ENCODE measurements around the gene FZD2.

The FZD2 gene

GRCh38 chr17:44607836-44608690 lies 50.8 kb downstream of the FZD2 start:
- Histone ChIP-seq H3K27ac (ENCODE audit: insufficient read depth in 1 of 2, low read depth in 1 of 2, low read length in 2 of 2, poor library complexity in 1 of 2, severe bottlenecking in 2 of 2) (no peak overlapping the region), H3K27me3 (replicated peaks in 2 of 5; ENCODE audit: control insufficient read depth in 4 of 5, insufficient read depth in 5 of 5, low read length in 4 of 5) (peaks cover 0 to 6% (median 0%) of the 10 kb centered on the region in 5 experiments), H3K9me3 (ENCODE audit: control extremely low read depth in 1 of 5, control insufficient read depth in 4 of 5, insufficient read depth in 2 of 5, low read depth in 1 of 5, low read length in 4 of 5) (no peaks in the 10 kb centered on the region), H3K4me1 (ENCODE audit: control extremely low read depth in 1 of 4, control insufficient read depth in 4 of 4, insufficient read depth in 4 of 4, low read length in 3 of 4) (peaks cover 0 to 20% (median 5%) of the 10 kb centered on the region in 4 experiments), H3K4me3 (ENCODE audit: control insufficient read depth in 1 of 7, extremely low read depth in 1 of 7, insufficient read depth in 4 of 7, low read depth in 2 of 7, low read length in 6 of 7) (no peak overlapping the region), H3K36me3 (ENCODE audit: control insufficient read depth in 4 of 4, insufficient read depth in 4 of 4, low read length in 3 of 4) (no peaks in the 10 kb centered on the region)
- DNase-seq: no peak
- ChIA-PET POLR2A (no interaction called here), CTCF (interaction anchor here (0.6 to 1.7 kb wide), 3 partner anchors 20 to 442 kb away, joined by 3 to 5 read pairs (median 3); no protein-coding TSS in a partner anchor)
- WGBS (ENCODE audit: insufficient coverage): 88% methylated on average over 5 of the region's 10 CpGs

DNA sequence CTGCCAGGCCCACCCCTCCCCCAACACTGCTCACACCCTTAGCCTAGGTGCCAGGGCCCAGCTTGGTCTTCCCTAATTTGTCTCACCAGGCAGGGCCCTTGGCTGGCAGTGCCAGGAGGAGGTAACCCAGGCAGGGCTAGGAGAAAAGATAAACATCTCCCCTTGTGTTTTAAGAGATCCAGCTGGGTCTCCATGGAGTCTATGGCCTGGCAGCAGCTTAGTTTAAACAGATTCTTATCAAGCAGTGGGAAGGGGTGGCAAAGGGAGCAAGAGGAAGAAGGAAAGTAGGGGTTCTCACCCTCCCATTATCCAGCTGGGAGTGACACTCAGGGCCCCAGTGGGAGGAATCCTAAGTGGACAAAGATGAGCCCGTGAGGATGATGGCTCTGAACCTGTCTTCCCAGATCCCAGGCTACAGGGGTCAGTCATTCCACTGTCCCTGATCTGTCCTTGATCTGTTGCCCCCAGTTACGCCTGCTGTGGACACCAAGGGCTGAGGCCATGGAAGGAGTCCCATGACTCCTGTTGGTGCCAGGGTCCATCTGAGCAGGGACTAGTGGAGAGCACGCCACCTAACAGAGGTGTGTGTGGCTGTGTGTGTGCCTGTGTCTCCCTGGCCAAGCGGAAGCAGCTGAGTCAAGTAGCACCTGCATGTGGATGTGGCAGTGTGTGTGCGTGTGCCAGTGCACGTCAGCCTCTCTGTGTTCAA lies 51.6 kb downstream of the FZD2 start:
- CTCF ChIA-PET: interaction anchor here (0.6 to 2.6 kb wide), 4 partner anchors 11 to 441 kb away, joined by 3 to 11 read pairs (median 4); no protein-coding TSS in a partner anchor
- H3K27ac ChIP-seq (ENCODE audit: insufficient read depth in 1 of 2, low read depth in 1 of 2, low read length in 2 of 2, poor library complexity in 1 of 2, severe bottlenecking in 2 of 2): no peak overlapping the region

DNA sequence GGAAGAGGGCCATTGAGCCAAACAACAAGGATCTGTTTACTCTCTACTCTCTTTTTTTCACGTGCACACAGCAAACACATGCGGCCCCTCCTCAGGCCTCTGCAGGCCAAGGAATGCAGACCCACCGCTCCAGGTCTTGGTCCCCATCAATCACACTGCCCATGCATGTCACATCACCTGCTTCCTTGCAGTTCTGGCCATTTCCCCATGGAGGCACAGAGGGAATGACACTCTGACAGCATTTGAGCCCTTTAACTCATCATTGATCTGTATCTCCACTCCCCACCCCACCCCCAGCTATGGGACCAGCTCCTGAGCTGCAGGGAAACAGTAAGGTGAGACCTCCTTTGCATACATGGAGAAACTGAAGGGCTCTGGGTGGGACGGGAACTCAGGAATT lies 53.0 kb downstream of the FZD2 start:
- POLR2A ChIA-PET: interaction anchor here (0.6 to 1.4 kb wide), 3 partner anchors 12 to 38 kb away, joined by 3 to 4 read pairs (median 3); no protein-coding TSS in a partner anchor
- 100% methylated on average over 4 of the region's 4 CpGs for WGBS (ENCODE audit: insufficient coverage)
- no peak overlapping the region for H3K4me3 ChIP-seq (ENCODE audit: control insufficient read depth in 1 of 7, extremely low read depth in 1 of 7, insufficient read depth in 4 of 7, low read depth in 2 of 7, low read length in 6 of 7)
- CTCF ChIA-PET: interaction anchor here (0.7 to 2.6 kb wide), 5 partner anchors 10 to 259 kb away, joined by 3 to 11 read pairs (median 3); no protein-coding TSS in a partner anchor
- no peak for DNase-seq
- no peaks in the 10 kb centered on the region for H3K36me3 ChIP-seq (ENCODE audit: control insufficient read depth in 4 of 4, insufficient read depth in 4 of 4, low read length in 3 of 4)
- H3K27ac ChIP-seq (ENCODE audit: insufficient read depth in 1 of 2, low read depth in 1 of 2, low read length in 2 of 2, poor library complexity in 1 of 2, severe bottlenecking in 2 of 2): no peak overlapping the region
- peaks cover 0 to 20% (median 5%) of the 10 kb centered on the region in 4 experiments for H3K4me1 ChIP-seq (ENCODE audit: control extremely low read depth in 1 of 4, control insufficient read depth in 4 of 4, insufficient read depth in 4 of 4, low read length in 3 of 4)
- peaks cover 0 to 6% (median 0%) of the 10 kb centered on the region in 5 experiments for H3K27me3 ChIP-seq (replicated peaks in 2 of 5; ENCODE audit: control insufficient read depth in 4 of 5, insufficient read depth in 5 of 5, low read length in 4 of 5)
- no peaks in the 10 kb centered on the region for H3K9me3 ChIP-seq (ENCODE audit: control extremely low read depth in 1 of 5, control insufficient read depth in 4 of 5, insufficient read depth in 2 of 5, low read depth in 1 of 5, low read length in 4 of 5)

More for the DNA sequence above, 51.6 kb downstream of the FZD2 start:
- POLR2A ChIA-PET: interaction anchor here (0.5 kb wide), 1 partner anchor 11 kb away, joined by 4 read pairs; no protein-coding TSS in a partner anchor
- Histone ChIP-seq H3K4me3 (ENCODE audit: control insufficient read depth in 1 of 7, extremely low read depth in 1 of 7, insufficient read depth in 4 of 7, low read depth in 2 of 7, low read length in 6 of 7) (no peak overlapping the region), H3K4me1 (ENCODE audit: control extremely low read depth in 1 of 4, control insufficient read depth in 4 of 4, insufficient read depth in 4 of 4, low read length in 3 of 4) (peaks cover 0 to 20% (median 5%) of the 10 kb centered on the region in 4 experiments), H3K27me3 (replicated peaks in 2 of 5; ENCODE audit: control insufficient read depth in 4 of 5, insufficient read depth in 5 of 5, low read length in 4 of 5) (peaks cover 0 to 6% (median 0%) of the 10 kb centered on the region in 5 experiments), H3K9me3 (ENCODE audit: control extremely low read depth in 1 of 5, control insufficient read depth in 4 of 5, insufficient read depth in 2 of 5, low read depth in 1 of 5, low read length in 4 of 5) (no peaks in the 10 kb centered on the region), H3K36me3 (ENCODE audit: control insufficient read depth in 4 of 4, insufficient read depth in 4 of 4, low read length in 3 of 4) (no peaks in the 10 kb centered on the region)
- WGBS (ENCODE audit: insufficient coverage): 100% methylated on average over 6 of the region's 6 CpGs
- no peak for DNase-seq
